Activated CD4-positive, alpha-beta T cell treated with anti-CD3 and anti-CD28 coated beads, Interleukin-2, amount 50 U/mL, for 16 hours (primary cell): ENCODE measurements around the gene FAM163B.

Experiments used
- DNase-seq: peaks from one replicate; pipeline ENCODE4 v3.0.0-alpha.2; 2020

Gene FAM163B

GRCh38 chr9:133538851-133539833 is 70.0 kb downstream of the FAM163B start:
- no peak for DNase-seq

GRCh38 chr9:133538176-133538575 is 71.0 kb downstream of the FAM163B start:
- DNase-seq = no peak

GRCh38 chr9:133537257-133537656 is 71.9 kb downstream of the FAM163B start:
- no peak for DNase-seq

GRCh38 chr9:133536536-133536935 is 72.7 kb downstream of the FAM163B start:
- no peak for DNase-seq

GRCh38 chr9:133536080-133536479 is 73.1 kb downstream of the FAM163B start:
- no peak for DNase-seq

- no peak for DNase-seq
Measured at GRCh38 chr9:133535306-133535877, 73.8 kb downstream of the FAM163B start.

GRCh38 chr9:133534346-133535291 is 74.6 kb downstream of the FAM163B start, which contains the start of gene ADAMTSL2:
ADAMTSL2 (plus strand) TSS chr9:133534704; CDS start chr9:133536713, 2,009 bp downstream.
- DNase-seq = no peak

GRCh38 chr9:133533857-133534256 is 75.3 kb downstream of the FAM163B start:
- no peak for DNase-seq

- DNase-seq = peak; percentile 66
Measured at GRCh38 chr9:133532937-133533668, 76.1 kb downstream of the FAM163B start.

GRCh38 chr9:133531293-133531692 is 77.9 kb downstream of the FAM163B start:
- no peak for DNase-seq

- DNase-seq = no peak
Measured at GRCh38 chr9:133529874-133530273, 79.3 kb downstream of the FAM163B start.

GRCh38 chr9:133529457-133529856 is 79.7 kb downstream of the FAM163B start:
- no peak for DNase-seq

- no peak for DNase-seq
Measured at GRCh38 chr9:133528876-133529241, 80.3 kb downstream of the FAM163B start.

- no peak for DNase-seq
Measured at GRCh38 chr9:133528001-133528875, 81.0 kb downstream of the FAM163B start.

- no peak for DNase-seq
Measured at GRCh38 chr9:133527444-133527920, 81.7 kb downstream of the FAM163B start.
